ENCODE results near the gene COL23A1. TPM values are rescaled to one million over a fixed set of nuclear protein-coding genes. Genes with fewer than 3 reads are reported as not detected.

COL23A1 gene
- total RNA-seq, 1 experiment from 2014 or later, result 0.18 TPM

GRCh38 chr5:178310130-178310865 lies 279.9 kb downstream of the COL23A1 start:
- Mint-ChIP-seq H3K36me3 (ENCODE audit: insufficient read depth, unreplicated experiment) (peaks cover 4% of the 10 kb centered on the region), H3K27ac (ENCODE audit: unreplicated experiment) (no peak overlapping the region), H3K9me3 (ENCODE audit: unreplicated experiment) (peaks cover 8% of the 10 kb centered on the region), H3K4me3 (ENCODE audit: unreplicated experiment) (no peak overlapping the region), H3K4me1 (ENCODE audit: low read depth, unreplicated experiment) (no peaks in the 10 kb centered on the region), H3K27me3 (ENCODE audit: insufficient read depth, unreplicated experiment) (peaks cover 8% of the 10 kb centered on the region)
- DNase-seq, result no peak
- Histone ChIP-seq H3K4me3 (ENCODE audit: low read depth, low read length) (no peak overlapping the region), H3K9me3 (no peaks in the 10 kb centered on the region), H3K4me1 (no peaks in the 10 kb centered on the region), H3K36me3 (ENCODE audit: control insufficient read depth, insufficient read depth, low read length) (no peaks in the 10 kb centered on the region), H3K27me3 (replicated peaks; ENCODE audit: control insufficient read depth, insufficient read depth, low read length) (no peaks in the 10 kb centered on the region)
- CTCF ChIA-PET, result interaction anchor here (0.6 kb wide), 1 partner anchor 242 kb away, joined by 5 read pairs; no protein-coding TSS in a partner anchor
- TF ChIP-seq, protein P1, sequence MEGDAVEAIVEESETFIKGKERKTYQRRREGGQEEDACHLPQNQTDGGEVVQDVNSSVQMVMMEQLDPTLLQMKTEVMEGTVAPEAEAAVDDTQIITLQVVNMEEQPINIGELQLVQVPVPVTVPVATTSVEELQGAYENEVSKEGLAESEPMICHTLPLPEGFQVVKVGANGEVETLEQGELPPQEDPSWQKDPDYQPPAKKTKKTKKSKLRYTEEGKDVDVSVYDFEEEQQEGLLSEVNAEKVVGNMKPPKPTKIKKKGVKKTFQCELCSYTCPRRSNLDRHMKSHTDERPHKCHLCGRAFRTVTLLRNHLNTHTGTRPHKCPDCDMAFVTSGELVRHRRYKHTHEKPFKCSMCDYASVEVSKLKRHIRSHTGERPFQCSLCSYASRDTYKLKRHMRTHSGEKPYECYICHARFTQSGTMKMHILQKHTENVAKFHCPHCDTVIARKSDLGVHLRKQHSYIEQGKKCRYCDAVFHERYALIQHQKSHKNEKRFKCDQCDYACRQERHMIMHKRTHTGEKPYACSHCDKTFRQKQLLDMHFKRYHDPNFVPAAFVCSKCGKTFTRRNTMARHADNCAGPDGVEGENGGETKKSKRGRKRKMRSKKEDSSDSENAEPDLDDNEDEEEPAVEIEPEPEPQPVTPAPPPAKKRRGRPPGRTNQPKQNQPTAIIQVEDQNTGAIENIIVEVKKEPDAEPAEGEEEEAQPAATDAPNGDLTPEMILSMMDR (IDR thresholded peaks at IDR 0.05; ENCODE audit: insufficient read depth in 1 of 2, low read depth in 1 of 2, low read length in 1 of 2, severe bottlenecking in 1 of 2, unreplicated experiment in 1 of 2), result no peak
- intact Hi-C loops (cut with micrococcal nuclease; ENCODE audit: unreplicated experiment), result no loop called here
- no TSS peak for BruUV-seq (replicated peaks)
- POLR2A ChIA-PET, result no interaction called here

- CTCF ChIA-PET, result interaction anchor here (0.6 to 1.2 kb wide), 2 partner anchors 234 to 243 kb away, joined by 4 to 5 read pairs; no protein-coding TSS in a partner anchor
- POLR2A ChIA-PET, result no interaction called here
- TF ChIP-seq, protein P1 (IDR thresholded peaks at IDR 0.05; ENCODE audit: insufficient read depth in 1 of 2, low read depth in 1 of 2, low read length in 1 of 2, severe bottlenecking in 1 of 2, unreplicated experiment in 1 of 2), result no peak
- peaks cover 8% of the 10 kb centered on the region for H3K9me3 Mint-ChIP-seq (ENCODE audit: unreplicated experiment)
- peak in 1 of 2 experiments; percentile 30 for DNase-seq
- H3K36me3 Mint-ChIP-seq (ENCODE audit: insufficient read depth, unreplicated experiment), result peaks cover 4% of the 10 kb centered on the region
- BruUV-seq (replicated peaks), result no TSS peak
- H3K27me3 ChIP-seq (replicated peaks; ENCODE audit: control insufficient read depth, insufficient read depth, low read length), result no peaks in the 10 kb centered on the region
- H3K27me3 Mint-ChIP-seq (ENCODE audit: insufficient read depth, unreplicated experiment), result peaks cover 8% of the 10 kb centered on the region
- H3K4me1 ChIP-seq, result no peaks in the 10 kb centered on the region
- no peak overlapping the region for H3K4me3 ChIP-seq (ENCODE audit: low read depth, low read length)
- no peaks in the 10 kb centered on the region for H3K36me3 ChIP-seq (ENCODE audit: control insufficient read depth, insufficient read depth, low read length)
- no peak overlapping the region for H3K4me3 Mint-ChIP-seq (ENCODE audit: unreplicated experiment)
- H3K9me3 ChIP-seq, result no peaks in the 10 kb centered on the region
- intact Hi-C loops (cut with micrococcal nuclease; ENCODE audit: unreplicated experiment), result no loop called here
- no peaks in the 10 kb centered on the region for H3K4me1 Mint-ChIP-seq (ENCODE audit: low read depth, unreplicated experiment)
- H3K27ac Mint-ChIP-seq (ENCODE audit: unreplicated experiment), result no peak overlapping the region
These were observed 280.8 kb downstream of the COL23A1 start for GRCh38 chr5:178309271-178310013.

DNA sequence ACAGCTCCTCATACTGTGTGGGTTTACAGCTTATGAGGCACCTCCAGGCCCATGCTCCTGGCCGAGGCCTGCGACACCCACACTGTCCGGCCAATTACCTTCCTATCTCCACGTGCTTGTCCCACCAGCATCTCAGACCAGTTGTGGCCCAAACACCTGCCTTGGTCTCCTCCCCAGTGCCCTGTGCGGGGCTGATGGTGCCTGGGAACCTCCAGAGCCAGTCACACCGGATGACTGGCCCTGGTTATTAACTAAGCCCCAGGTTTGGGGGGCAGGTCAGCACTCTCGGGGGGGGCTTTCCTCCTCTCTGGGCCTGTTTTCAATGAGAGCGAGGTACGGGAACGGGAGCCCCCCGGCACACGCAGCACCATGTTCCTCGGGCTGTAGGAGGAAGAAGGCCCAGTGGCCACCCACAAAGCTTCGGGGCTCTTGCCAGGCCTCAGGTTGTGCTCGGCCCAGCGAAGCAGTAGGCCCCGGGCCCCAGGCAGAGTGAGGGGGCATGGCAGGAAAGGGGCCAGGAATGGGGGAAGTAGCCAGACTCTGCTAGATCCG lies 281.6 kb downstream of the COL23A1 start:
- no peaks in the 10 kb centered on the region for H3K4me1 ChIP-seq
- no peak overlapping the region for H3K4me3 ChIP-seq (ENCODE audit: low read depth, low read length)
- no peaks in the 10 kb centered on the region for H3K27me3 ChIP-seq (replicated peaks; ENCODE audit: control insufficient read depth, insufficient read depth, low read length)
- CTCF ChIA-PET, result interaction anchor here (1.2 kb wide), 1 partner anchor 233 kb away, joined by 4 read pairs; no protein-coding TSS in a partner anchor
- H3K36me3 ChIP-seq (ENCODE audit: control insufficient read depth, insufficient read depth, low read length), result no peaks in the 10 kb centered on the region
- no peaks in the 10 kb centered on the region for H3K9me3 ChIP-seq
- TF ChIP-seq, protein P1 (IDR thresholded peaks at IDR 0.05; ENCODE audit: insufficient read depth in 1 of 2, low read depth in 1 of 2, low read length in 1 of 2, severe bottlenecking in 1 of 2, unreplicated experiment in 1 of 2), result no peak
- Mint-ChIP-seq H3K9me3 (ENCODE audit: unreplicated experiment) (peaks cover 8% of the 10 kb centered on the region), H3K27ac (ENCODE audit: unreplicated experiment) (no peak overlapping the region), H3K27me3 (ENCODE audit: insufficient read depth, unreplicated experiment) (peaks cover 7% of the 10 kb centered on the region), H3K36me3 (ENCODE audit: insufficient read depth, unreplicated experiment) (peaks cover 4% of the 10 kb centered on the region), H3K4me1 (ENCODE audit: low read depth, unreplicated experiment) (no peaks in the 10 kb centered on the region), H3K4me3 (ENCODE audit: unreplicated experiment) (no peak overlapping the region)
- no TSS peak for BruUV-seq (replicated peaks)
- POLR2A ChIA-PET, result no interaction called here
- intact Hi-C loops (cut with micrococcal nuclease; ENCODE audit: unreplicated experiment), result no loop called here
- peak in 1 of 2 experiments; percentile 26 for DNase-seq

Measured in Caco-2 (cell line).